Globus pallidus (tissue), 1 donor: Measurements from ENCODE around the gene SMIM38.

Experiments used
- DNase-seq: peaks from one replicate; pipeline ENCODE4 v3.0.0-alpha.2; 2015; ENCODE audit warnings: low spot score

SMIM38 gene

DNA sequence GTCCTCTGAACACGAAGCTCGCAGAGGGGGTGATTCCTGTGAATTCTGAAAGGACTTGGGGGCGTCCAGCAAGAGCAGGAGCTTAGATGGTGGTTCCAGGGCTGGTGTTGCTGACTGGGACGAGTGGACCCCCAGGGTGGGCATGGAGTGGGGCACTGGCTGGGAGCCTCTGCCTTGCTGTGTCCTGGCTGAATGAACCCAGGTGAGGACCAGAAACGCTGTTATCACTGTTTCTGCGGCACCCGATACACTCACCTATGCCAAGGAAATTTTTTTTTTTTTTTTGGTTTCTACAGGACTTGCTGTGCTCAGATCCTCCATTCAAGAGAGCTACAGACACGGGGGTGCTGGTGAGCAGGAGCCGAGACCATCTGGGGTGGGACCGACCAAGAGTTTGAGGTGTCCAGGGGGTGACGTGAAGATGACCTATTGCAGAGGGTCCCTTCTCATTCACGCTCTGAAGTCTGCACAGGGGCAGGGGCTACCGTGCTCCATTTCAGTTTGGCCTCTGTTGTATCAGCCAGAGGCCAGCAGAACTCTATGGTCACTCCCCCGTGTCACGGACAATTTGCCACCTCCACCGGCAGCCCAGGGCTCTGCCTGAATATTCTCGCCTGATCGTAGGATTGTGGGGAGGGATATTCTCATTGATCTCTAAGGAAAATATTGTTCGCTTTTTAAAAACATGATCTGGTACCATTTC, 3.6 kb downstream of the SMIM38 start:
- DNase-seq = no peak

DNA sequence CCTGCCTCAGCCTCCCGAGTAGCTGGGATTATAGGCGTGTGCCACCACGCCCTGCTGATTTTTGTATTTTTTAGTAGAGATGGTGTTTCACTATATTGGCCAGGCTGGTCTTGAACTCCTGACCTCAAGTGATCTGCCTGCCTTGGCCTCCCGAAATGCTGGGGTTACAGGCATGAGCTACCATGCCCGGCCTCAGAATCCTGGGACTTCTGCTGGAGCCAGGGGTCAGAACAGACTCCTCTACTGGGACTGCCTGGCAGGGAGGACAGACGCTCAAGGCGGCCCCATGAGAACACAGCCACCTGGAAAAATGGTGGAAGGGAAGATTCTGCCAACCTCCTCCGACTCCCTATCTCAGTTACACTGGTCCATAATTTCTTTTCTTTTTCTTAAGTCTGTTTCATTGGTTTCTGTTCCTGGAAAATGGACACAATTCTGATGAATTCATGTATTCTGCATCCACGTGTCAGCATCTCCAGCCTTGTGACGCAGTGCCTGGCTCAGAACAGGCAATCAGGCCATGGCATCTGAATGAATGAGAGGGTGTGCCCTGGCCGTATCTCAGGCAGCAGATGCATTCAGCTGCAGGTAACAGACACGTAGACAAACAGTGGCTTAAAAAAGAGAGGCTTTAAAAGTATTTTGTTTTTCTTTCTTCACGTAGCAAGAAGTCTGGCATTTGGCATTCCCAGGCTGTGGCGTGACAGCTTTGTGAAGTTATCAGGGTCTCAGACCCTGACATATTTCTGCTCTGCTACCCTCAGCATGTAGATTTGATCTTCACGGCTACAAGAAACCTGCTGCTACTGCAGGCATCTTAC, 4.8 kb downstream of the SMIM38 start:
- no peak for DNase-seq

GRCh38 chr11:69161117-69161407, 5.3 kb downstream of the SMIM38 start:
- no peak for DNase-seq

DNA sequence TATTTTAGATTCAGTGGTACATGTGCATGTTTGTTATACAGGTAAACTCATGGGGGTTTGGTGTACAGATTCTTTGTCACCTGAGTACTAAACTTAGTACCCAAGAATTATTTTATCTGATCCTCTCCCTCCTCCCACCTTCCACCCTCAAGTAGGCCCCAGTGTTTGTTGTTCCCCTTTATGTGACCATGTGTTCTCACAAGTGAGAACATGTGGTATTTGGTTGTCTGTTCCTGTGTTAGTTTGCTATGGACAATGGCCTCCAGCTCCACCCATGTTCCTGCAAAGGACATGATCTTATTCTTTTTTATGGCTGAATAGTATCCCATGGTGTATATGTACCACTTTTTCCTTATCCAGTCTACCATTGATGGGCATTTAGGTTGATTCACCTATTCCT, 6.8 kb downstream of the SMIM38 start:
- no peak for DNase-seq

GRCh38 chr11:69163842-69164241, 8.1 kb downstream of the SMIM38 start:
- no peak for DNase-seq

GRCh38 chr11:69164824-69165223, 9.1 kb downstream of the SMIM38 start:
- no peak for DNase-seq

DNA sequence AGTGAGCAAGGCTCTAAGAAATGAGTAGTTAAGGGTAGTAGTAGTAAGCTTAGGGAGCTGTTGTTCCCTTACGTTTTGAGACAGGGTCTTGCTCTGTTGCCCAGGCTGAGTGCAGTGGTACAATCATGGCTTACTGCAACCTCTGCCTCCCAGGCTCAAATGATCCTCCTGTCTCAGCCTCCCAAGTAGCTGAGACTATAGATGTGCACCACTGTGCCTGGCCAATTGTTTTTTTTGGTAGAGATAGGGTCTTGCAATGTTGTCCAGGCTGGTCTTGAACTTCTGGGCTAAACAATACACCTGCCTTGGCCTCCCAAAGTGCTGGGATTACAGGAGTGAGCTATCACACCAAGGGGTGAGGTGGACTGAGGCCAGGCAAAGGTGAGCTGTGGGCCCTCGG, 10.0 kb downstream of the SMIM38 start:
- DNase-seq = no peak

DNA sequence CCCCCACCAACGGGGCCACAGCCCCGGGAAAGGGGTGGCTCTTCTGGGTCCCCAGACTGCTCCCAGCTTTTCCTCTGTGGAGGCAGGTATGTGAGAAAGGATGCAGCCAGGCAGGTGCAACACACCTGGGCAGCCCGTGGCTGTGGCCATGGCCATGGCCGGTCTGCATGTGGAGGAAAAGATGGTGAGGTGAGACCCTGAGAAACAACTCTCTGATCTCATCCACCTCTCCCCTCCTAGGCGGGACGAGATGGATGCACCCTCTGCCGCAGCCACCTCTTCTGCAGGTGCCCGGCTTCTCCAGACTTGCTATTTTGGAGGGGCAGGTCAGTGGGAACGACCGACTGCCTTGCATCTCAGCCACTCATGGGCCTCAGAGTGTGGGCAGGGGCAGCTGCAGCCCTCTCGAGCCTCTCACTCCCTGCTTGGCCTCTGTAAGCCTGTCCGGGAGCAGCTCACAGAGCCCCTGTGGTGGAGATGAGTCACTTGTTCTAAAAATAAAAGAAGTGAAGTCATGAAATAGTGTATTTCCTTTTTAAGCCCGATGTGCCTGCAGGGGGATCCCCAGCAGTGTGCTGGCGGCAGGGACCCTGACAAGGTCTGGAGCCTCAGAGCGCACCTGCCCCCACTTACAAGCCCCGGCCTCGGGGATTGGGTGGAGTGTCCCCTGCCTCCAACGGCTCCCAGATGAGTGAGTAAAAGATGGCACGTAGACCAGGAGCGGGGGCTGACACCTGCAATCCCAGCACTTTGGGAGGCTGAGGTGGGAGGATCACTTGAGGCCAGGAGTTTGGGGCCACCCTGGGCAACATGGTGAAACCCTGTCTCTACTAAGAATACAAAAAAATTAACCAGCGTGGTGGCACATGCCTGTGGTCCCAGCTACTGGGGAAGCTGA, 10.7 kb downstream of the SMIM38 start:
- no peak for DNase-seq

- no peak for DNase-seq
Observed at GRCh38 chr11:69167130-69167915, 11.6 kb downstream of the SMIM38 start.

GRCh38 chr11:69167916-69168691, 12.4 kb downstream of the SMIM38 start:
- DNase-seq = no peak

DNA sequence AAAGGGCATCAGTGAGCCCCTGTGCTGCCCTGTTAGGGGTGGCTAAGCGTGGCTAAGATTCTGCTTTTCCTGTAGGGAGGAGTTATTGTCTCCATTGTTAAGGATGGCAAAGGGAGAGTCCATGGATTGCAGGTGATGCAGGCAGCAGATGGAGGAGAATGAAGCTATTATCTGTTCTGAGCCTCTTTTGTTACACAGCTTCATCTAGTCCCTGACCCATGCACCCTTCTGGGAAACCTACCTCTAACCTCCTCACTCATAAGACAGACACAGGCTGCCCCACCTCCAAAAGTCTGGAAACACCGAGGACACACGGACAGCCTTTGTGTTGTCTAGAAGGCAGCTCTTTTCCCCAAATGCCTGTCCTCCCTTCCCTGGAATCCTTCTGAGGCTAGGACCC, 13.7 kb downstream of the SMIM38 start:
- no peak for DNase-seq

GRCh38 chr11:69170704-69171103, 15.0 kb downstream of the SMIM38 start:
- no peak for DNase-seq

DNA sequence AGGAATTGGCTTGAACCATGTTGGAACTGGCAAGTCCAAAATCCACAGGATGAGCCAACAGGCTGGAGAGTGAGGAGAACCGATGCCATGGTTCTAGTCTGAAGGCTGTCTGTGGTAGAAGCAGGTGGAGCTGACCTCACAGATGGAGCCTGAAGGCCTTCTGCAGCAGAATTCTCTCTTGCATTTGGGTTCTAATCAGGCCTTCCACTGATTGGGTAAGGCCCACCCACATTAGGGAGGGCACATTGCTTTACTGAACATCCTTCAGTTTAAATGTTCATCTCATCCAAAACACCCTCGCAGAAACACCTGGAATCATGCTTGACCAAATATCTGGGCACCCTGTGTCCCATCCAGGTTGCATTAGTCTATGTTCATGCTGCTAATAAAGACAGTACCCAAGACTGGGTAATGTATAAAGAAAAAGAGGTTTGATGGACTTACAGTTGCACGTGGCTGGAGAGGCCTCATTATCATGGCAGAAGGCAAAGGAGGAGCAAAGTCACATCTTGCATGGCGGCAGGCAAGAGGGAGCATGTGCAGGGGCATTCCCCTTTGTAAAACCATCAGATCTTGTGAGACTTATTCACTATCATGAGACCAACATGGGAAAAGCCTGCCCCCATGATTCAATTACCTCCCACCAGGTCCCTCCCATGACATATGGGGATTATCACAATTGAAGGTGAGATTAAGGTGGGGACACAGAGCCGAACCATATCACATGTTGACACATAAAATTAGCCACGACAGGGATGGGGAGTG, 15.9 kb downstream of the SMIM38 start:
- no peak for DNase-seq

- no peak for DNase-seq
Observed at GRCh38 chr11:69172674-69173073, 16.9 kb downstream of the SMIM38 start.

DNA sequence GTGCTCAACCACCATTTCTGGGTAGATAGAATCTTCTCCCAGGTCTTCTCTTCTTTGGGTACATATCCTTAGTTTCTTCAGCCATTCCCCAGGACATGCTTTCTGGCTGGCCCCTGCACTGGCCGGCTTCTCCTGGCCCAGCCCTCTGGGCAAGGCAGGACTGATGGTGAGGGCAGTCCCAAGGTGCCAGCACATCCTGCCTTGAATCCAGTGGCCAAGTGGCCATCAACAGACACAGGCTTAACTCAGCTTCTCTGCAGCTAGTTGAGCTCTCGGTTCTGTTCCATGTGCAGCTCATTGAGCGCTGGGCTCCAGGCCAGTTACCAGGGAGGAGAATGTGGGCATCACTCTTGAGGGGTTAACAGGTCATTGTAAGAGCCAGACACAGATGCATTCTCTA, 17.6 kb downstream of the SMIM38 start:
- DNase-seq = no peak

DNA sequence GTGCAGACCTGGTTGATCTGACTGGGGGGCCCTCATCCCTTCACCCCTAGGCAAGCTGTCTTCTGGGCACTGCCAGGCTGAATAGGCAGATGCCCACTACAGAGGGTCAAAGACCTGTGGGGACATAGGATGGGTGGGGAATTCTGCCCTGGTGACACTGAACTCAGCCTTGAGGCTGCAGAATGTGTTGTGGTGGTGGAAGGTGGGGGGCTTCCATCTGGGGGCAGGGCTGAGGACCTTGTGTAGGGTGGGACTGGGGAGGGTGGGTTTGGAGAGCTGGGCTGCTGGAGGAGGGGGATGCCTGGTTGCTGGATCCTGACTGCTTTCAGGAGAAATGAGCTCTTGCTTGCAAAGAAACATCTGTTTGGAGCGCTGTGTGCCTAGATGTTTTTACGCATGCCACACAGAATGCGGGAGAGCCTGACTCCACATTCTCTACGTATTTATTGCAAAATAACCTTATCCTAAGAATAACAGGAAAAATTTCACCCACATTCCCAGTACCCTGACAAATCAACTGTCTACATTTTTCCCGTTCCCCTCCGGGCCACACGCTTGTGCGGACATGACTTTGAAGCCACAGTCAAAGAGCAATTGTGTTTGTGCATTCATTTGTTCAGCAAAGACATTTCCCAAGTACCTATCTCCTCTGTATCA, 18.3 kb downstream of the SMIM38 start:
- no peak for DNase-seq

GRCh38 chr11:69174841-69175240, 19.1 kb downstream of the SMIM38 start:
- no peak for DNase-seq

GRCh38 chr11:69178819-69179482, 23.2 kb downstream of the SMIM38 start:
- DNase-seq = no peak

- DNase-seq = no peak
Observed at GRCh38 chr11:69180226-69180625, 24.5 kb downstream of the SMIM38 start.
